Endothelial cell of umbilical vein (primary cell): ENCODE results near the gene TMBIM6.

Source experiments
- CTCF ChIP-seq, 2 donors: IDR thresholded peaks; 1 replicate in 1 of 2; 2 replicates in 1 of 2; pipeline ENCODE4 v1.5.1; 2011; ENCODE audit warnings: low read length in 2 of 2, mild to moderate bottlenecking in 2 of 2, moderate library complexity in 2 of 2, control low read depth in 1 of 2, inconsistent platforms in 1 of 2, low read depth in 1 of 2; ENCODE audit not compliant: insufficient read depth in 1 of 2; ENCODE audit errors: extremely low read depth in 1 of 2
- EZH2 ChIP-seq: IDR thresholded peaks from 2 replicates; pipeline ENCODE4 v1.6.1; 2012; ENCODE audit warnings: borderline replicate concordance, low read depth, mild to moderate bottlenecking, moderate library complexity, low read length, inconsistent platforms; ENCODE audit not compliant: severe bottlenecking
- POLR2A ChIP-seq: IDR thresholded peaks from 2 replicates; pipeline ENCODE4 v1.6.1; 2012; ENCODE audit warnings: low read depth, mild to moderate bottlenecking, control low read depth, low read length

DNA sequence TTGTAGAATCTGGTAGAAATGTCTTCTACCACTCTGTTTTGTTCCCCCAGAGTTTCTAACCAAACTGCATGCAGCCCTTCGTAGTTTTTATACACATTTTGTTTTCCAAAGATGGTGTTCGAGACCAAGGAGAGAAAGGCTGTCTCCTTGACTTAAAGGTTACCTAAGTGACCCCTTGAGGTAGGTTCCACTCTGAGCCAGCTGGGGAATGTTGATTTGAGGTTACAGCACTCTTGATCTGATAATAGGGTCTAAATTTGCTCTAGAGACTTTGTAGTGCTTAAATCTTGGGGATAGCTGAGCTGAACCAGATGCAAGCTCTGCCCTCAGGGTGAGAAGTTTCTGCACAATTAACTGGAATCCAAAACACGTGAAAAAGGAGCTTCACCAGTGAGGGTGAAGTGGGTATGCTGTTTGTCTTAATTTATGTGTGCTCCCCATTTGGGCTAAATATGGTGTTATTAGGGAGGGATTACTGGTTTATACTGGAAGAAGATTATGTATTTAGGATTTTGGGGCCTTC is 3.1 kb downstream of the TMBIM6 start:
- TF ChIP-seq EZH2, result no peak
- TF ChIP-seq CTCF (IDR thresholded peaks at IDR 0.05; ENCODE audit: extremely low read depth in 1 of 2, insufficient read depth in 1 of 2, low read depth in 1 of 2, low read length in 2 of 2), result no peak
- no peak for TF ChIP-seq POLR2A
